Progenitor cell of endocrine pancreas (in vitro differentiated cells): Measurements from ENCODE around the gene KIF14. TPM values are rescaled to one million over a fixed set of nuclear protein-coding genes. Genes with fewer than 3 reads are reported as not detected.

Source experiments
- DNase-seq: peaks from one replicate; pipeline ENCODE4 v3.0.0; 2021; ENCODE audit warnings: low spot score; ENCODE audit not compliant: unreplicated experiment
- H3K27ac Mint-ChIP-seq: 2 replicates; pipeline ENCODE4 v1.8.0; 2021; ENCODE audit warnings: mild to moderate bottlenecking, moderate library complexity, mixed read lengths
- H3K27me3 Mint-ChIP-seq: 2 replicates; pipeline ENCODE4 v1.8.0; 2021; ENCODE audit warnings: mixed read lengths
- H3K36me3 Mint-ChIP-seq: 2 replicates; pipeline ENCODE4 v1.8.0; 2022; ENCODE audit warnings: mixed read lengths; ENCODE audit not compliant: insufficient read depth
- H3K4me1 Mint-ChIP-seq: 2 replicates; pipeline ENCODE4 v1.8.0; 2021; ENCODE audit warnings: low read depth, mixed read lengths
- H3K4me3 Mint-ChIP-seq: 2 replicates; pipeline ENCODE4 v1.8.0; 2021; ENCODE audit warnings: low read depth, mild to moderate bottlenecking, moderate library complexity, mixed read lengths
- H3K9me3 Mint-ChIP-seq: 2 replicates; pipeline ENCODE4 v1.8.0; 2021; ENCODE audit warnings: low read depth, mixed read lengths
- total RNA-seq: library from RNA; stranded (reverse); gene quantifications from 2 replicates; pipeline ENCODE4 v1.2.1, GENCODE V29; 2021
- TF ChIP-seq, protein P1 (sequence below): fragments of 200-600 bp; sonication (generic); IDR thresholded peaks from one replicate; pipeline ENCODE4 v1.5.0; 2021; ENCODE audit warnings: antibody characterized with exemption, mild to moderate bottlenecking; ENCODE audit not compliant: unreplicated experiment

The KIF14 gene
- total RNA-seq, 1 donor from 2014 or later = 7.8 TPM

DNA sequence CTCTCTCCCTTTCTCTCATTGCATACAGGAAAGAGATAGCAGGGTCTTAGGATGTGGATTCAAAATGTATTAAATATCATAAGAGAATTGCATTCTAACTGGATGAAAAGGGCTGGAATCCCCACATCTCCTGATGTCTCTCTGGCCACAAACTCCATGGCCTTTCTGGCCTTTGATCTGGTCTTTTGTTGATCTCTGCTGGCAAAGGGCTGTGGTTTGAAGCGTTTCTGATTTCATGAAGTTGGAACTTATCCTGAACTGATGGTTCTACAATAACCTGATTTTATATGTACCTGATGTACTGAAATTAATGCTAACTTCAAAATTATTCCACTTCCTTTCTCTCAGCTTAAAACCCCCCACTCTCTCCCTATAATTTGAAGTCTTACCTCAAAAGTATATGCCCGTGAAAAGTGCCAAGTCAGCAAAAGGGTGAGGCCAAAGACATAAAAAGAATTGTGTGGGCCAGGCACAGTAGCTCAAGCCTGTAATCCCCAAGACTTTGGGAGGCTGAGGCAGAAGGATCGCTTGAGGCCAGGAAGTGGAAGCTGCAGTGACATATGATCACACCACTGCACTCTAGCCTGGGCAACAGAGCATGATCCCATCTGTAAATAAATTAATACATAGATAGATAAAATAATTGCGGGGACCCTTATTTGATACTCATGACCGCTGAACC is 6.4 kb upstream of the KIF14 start:
- H3K36me3 Mint-ChIP-seq = no peaks in the 10 kb centered on the region
- no peaks in the 10 kb centered on the region for H3K27me3 Mint-ChIP-seq

DNA sequence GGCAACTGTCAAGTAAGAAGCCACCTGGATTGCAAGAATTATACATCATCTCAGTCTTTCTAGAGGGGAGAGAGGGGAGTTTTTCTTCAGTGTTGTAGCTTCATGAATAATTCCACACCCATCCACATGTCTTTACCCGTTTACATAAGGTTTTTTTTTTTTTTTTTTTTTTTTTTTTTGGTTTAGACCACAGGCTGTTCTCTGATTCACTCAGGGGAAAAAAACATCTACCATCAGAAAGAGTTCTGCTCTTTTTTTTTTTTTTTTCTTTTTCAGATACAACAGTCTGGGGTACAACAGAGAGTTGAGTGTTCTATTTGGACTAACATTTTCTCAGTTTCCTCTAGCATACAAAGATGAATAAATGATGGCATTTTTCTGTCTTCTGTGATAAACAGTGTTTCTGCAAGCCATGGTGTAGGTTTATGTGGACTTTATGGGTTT is 4.9 kb upstream of the KIF14 start:
- H3K9me3 Mint-ChIP-seq = no peaks in the 10 kb centered on the region
- H3K4me1 Mint-ChIP-seq = peaks cover 13% of the 10 kb centered on the region
- DNase-seq = no peak
- no peak overlapping the region for H3K27ac Mint-ChIP-seq
- H3K27me3 Mint-ChIP-seq = no peaks in the 10 kb centered on the region
- TF ChIP-seq, protein P1, sequence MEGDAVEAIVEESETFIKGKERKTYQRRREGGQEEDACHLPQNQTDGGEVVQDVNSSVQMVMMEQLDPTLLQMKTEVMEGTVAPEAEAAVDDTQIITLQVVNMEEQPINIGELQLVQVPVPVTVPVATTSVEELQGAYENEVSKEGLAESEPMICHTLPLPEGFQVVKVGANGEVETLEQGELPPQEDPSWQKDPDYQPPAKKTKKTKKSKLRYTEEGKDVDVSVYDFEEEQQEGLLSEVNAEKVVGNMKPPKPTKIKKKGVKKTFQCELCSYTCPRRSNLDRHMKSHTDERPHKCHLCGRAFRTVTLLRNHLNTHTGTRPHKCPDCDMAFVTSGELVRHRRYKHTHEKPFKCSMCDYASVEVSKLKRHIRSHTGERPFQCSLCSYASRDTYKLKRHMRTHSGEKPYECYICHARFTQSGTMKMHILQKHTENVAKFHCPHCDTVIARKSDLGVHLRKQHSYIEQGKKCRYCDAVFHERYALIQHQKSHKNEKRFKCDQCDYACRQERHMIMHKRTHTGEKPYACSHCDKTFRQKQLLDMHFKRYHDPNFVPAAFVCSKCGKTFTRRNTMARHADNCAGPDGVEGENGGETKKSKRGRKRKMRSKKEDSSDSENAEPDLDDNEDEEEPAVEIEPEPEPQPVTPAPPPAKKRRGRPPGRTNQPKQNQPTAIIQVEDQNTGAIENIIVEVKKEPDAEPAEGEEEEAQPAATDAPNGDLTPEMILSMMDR = no peak
- H3K4me3 Mint-ChIP-seq = no peak overlapping the region
- no peaks in the 10 kb centered on the region for H3K36me3 Mint-ChIP-seq

More for the DNA sequence above, 6.4 kb upstream of the KIF14 start:
- Mint-ChIP-seq H3K9me3 (no peaks in the 10 kb centered on the region), H3K4me3 (no peak overlapping the region), H3K4me1 (peaks cover 11% of the 10 kb centered on the region), H3K27ac (no peak overlapping the region)
- DNase-seq = no peak
- TF ChIP-seq, protein P1 = no peak

DNA sequence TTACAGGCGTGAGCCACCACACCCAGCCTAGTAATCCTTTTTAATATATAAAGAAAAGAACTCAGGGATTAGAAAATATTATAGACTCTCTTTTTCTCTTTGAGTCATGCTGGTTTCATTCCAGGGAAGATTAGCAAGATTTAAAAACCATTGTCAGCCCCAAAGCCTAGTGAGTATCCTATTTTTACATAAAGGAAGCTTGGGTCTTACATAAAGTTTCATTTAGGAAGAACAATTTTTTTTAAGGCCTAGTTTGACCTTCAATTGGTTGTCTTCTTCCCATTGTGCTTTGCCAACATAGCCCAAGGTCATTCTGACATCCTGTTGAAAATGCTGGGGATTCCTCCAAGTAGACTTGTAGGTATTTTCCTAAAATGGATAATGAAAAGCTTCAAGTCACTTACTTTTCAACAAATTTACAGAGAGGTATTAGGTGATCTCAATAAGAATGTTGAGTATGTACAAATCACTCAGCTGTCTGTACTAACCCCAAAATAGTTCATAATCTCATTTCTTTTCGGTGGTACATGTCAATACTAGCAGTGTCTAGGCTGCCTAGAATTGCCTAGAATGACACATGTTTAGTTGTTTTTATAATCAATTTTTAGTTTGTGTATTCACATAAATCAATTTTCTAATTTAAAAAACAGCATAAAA is 4.3 kb upstream of the KIF14 start:
- no peaks in the 10 kb centered on the region for H3K9me3 Mint-ChIP-seq
- TF ChIP-seq, protein P1 = no peak
- no peak for DNase-seq
- H3K4me1 Mint-ChIP-seq = peaks cover 12% of the 10 kb centered on the region
- H3K27me3 Mint-ChIP-seq = no peaks in the 10 kb centered on the region
- H3K36me3 Mint-ChIP-seq = no peaks in the 10 kb centered on the region
- H3K4me3 Mint-ChIP-seq = no peak overlapping the region
- H3K27ac Mint-ChIP-seq = no peak overlapping the region

DNA sequence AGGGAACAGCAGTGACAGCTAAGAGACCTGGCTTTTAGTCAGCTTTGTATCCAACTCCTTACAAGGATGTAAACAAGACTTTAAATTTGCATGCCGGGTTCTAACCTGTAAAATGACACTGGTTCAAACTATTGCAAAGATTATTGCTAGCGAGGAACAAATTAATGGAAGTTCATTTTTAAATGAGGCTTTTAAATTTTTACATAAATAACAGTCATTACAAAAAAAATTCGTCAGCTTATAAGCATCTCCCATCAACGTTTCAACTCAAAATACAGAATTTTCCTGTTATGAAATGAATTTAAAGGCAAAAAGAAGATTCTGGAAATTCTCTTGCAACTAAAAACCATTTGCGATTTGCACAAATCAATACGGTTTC is 668 bp downstream of the KIF14 start:
- Mint-ChIP-seq H3K36me3 (no peaks in the 10 kb centered on the region), H3K27me3 (no peaks in the 10 kb centered on the region), H3K4me1 (peaks cover 12% of the 10 kb centered on the region), H3K4me3 (peak overlapping the region; percentile 89), H3K27ac (peak overlapping the region; percentile 91), H3K9me3 (no peaks in the 10 kb centered on the region)
- TF ChIP-seq, protein P1 = no peak
- DNase-seq = no peak

DNA sequence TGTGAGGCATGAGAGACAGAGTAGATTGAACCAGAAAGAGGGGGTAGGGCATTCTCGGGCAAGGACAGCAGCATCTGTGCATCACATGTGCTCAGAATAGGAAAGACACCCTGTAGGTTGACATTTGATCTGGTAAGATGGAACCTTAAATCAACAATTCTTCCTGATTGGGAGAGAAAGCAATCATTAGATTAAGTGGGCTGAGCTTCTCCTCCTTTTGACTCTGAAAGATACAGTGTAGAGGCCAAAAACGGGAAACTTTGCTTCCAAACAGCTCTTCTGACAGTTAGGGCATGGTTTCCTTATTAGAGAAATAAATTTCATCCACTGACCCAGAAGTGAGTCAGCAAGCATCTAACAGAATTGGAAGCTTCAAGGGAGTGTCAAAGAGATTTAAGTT is 9.7 kb downstream of the KIF14 start:
- Mint-ChIP-seq H3K4me3 (no peak overlapping the region), H3K27ac (no peak overlapping the region), H3K27me3 (no peaks in the 10 kb centered on the region), H3K36me3 (peaks cover 10% of the 10 kb centered on the region), H3K9me3 (no peaks in the 10 kb centered on the region), H3K4me1 (no peaks in the 10 kb centered on the region)
- DNase-seq = no peak
- TF ChIP-seq, protein P1 = no peak
